ENCODE data around the gene HTD2.
"Not testable (repeated sequence)": the region's sequence is repeated elsewhere in the genome, so short reads cannot be mapped to it uniquely, and the experiment has no call there.

DNA sequence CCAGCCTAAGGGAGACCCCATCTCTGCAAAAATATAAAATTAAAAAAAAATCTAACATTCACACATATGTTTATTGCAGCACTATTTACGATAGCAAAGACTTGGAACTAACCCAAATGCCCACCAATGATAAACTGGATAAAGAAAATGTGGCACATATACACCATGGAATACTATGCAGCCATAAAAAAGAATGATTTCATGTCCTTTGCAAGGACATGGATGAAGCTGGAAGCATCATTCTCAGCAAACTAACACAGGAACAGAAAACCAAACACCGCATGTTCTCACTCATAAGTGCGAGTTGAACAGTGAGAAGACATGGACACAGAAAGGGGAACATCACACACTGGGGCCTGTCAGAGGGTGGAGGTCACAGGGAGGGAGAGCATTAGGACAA, 33.0 kb upstream of the HTD2 start:
- TF ChIP-seq, protein P1, sequence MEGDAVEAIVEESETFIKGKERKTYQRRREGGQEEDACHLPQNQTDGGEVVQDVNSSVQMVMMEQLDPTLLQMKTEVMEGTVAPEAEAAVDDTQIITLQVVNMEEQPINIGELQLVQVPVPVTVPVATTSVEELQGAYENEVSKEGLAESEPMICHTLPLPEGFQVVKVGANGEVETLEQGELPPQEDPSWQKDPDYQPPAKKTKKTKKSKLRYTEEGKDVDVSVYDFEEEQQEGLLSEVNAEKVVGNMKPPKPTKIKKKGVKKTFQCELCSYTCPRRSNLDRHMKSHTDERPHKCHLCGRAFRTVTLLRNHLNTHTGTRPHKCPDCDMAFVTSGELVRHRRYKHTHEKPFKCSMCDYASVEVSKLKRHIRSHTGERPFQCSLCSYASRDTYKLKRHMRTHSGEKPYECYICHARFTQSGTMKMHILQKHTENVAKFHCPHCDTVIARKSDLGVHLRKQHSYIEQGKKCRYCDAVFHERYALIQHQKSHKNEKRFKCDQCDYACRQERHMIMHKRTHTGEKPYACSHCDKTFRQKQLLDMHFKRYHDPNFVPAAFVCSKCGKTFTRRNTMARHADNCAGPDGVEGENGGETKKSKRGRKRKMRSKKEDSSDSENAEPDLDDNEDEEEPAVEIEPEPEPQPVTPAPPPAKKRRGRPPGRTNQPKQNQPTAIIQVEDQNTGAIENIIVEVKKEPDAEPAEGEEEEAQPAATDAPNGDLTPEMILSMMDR (IDR thresholded peaks at IDR 0.05; ENCODE audit: insufficient read depth, low read depth, low read length): not testable (repeated sequence)
- TF ChIP-seq EZH2 (IDR thresholded peaks at IDR 0.05; ENCODE audit: insufficient read depth, low read length): not testable (repeated sequence)

Measured in astrocyte (in vitro differentiated cells and primary cell).